ENCODE data around the gene FAM43A. TPM values are rescaled to one million over a fixed set of nuclear protein-coding genes. Genes with fewer than 3 reads are reported as not detected.

FAM43A gene
- total and polyA plus RNA-seq, 9 of the 15 experiments (the other 6 are each of a cell fraction or from before 2014, with no cell fraction given): 0.03 to 1.2 (median 0.21) TPM

GRCh38 chr3:194705227-194705626 lies 19.5 kb downstream of the FAM43A start:
- H3K9me3 ChIP-seq (replicated peaks; ENCODE audit: control insufficient read depth, insufficient read depth, low read depth, low read length): peaks cover 5% of the 10 kb centered on the region
- intact Hi-C loops (cut with micrococcal nuclease) (no loop called here), in situ Hi-C loops (cut with MboI) (no loop called here)
- ATAC-seq (no peak; the same call in 2 of the 3 replicates), FAIRE-seq (no peak), DNase-seq (ENCODE audit: extremely low read depth in 1 of 4, low spot score in 3 of 4) (no peak)
- H3K27ac ChIP-seq (ENCODE audit: extremely low read depth, low read depth, low read length): no peak overlapping the region
- no peaks in the 10 kb centered on the region for H4K20me1 ChIP-seq (replicated peaks; ENCODE audit: control insufficient read depth, insufficient read depth, low read length)
- H2AFZ ChIP-seq (ENCODE audit: low read depth, low read length): no peak overlapping the region
- no peak overlapping the region for H3K4me3 ChIP-seq
- peaks cover 22 to 50% of the 10 kb centered on the region in 2 experiments; a peak in 4 of 5 replicates for H3K27me3 ChIP-seq (ENCODE audit: control insufficient read depth in 2 of 2, insufficient read depth in 2 of 2, low read length in 2 of 2)
- TF ChIP-seq WHSC1 (IDR thresholded peaks at IDR 0.05; ENCODE audit: low read length): no peak
- TF ChIP-seq NR2C2 (CRISPR knock-in tag; IDR thresholded peaks at IDR 0.05): no peak
- peak; percentile 17; the same call in 1 of the 2 replicates for TF ChIP-seq NR2C2 (tag; IDR thresholded peaks at IDR 0.05)
- TF ChIP-seq HNRNPLL (IDR thresholded peaks at IDR 0.05; ENCODE audit: low read depth, low read length, poor library complexity, severe bottlenecking): peak; percentile 17
- CTCF ChIA-PET (ENCODE audit: low intra/inter-chr PET ratio): no interaction called here
- H3K79me2 ChIP-seq (ENCODE audit: control insufficient read depth, insufficient read depth, low read length): no peaks in the 10 kb centered on the region
- BruUV-seq (replicated peaks): no TSS peak
- no peak overlapping the region for H3K9ac ChIP-seq (ENCODE audit: insufficient read depth in 1 of 2, low read depth in 2 of 2, low read length in 2 of 2)
- H3K9me1 ChIP-seq (ENCODE audit: control insufficient read depth, insufficient read depth, low read length): no peaks in the 10 kb centered on the region
- H3K4me1 ChIP-seq (replicated peaks in 1 of 2; ENCODE audit: control insufficient read depth in 2 of 2, insufficient read depth in 2 of 2, low read length in 2 of 2): no peaks in the 10 kb centered on the region; a peak in 1 of 5 replicates
- POLR2A ChIA-PET: interaction anchor here (1.1 kb wide), 1 partner anchor 33 kb away, joined by 3 read pairs; no protein-coding TSS in a partner anchor
- 2% methylated on average over 8 of the region's 8 CpGs for WGBS (ENCODE audit: insufficient coverage, low coverage, missing lambda C conversion rate)
- no peaks in the 10 kb centered on the region for H3K36me3 ChIP-seq (ENCODE audit: control insufficient read depth, insufficient read depth, low read length)
- H3K4me2 ChIP-seq (ENCODE audit: insufficient read depth, low read length): no peak overlapping the region

DNA sequence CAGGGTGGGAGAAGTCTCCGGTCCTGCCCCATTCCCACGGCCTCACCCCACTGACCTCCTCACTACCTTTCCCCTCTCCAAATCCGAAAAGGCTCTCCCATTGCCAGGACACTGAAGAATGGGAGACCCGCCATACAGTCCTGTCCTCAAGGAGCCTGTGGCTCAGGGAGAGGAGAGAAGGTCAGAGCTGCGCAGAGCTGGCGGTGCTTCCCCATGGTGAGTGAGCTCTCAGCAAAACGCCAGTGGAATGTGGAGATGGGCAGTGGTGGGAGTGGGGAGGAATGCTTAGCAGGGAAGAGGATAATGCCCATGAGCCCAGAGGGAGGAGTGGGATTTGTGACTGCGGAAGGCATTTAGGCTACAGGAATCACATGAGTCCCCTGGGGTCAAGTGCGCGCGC lies 20.1 kb downstream of the FAM43A start:
- CTCF ChIA-PET (ENCODE audit: low intra/inter-chr PET ratio): no interaction called here
- H3K36me3 ChIP-seq (ENCODE audit: control insufficient read depth, insufficient read depth, low read length): no peaks in the 10 kb centered on the region
- POLR2A ChIA-PET: interaction anchor here (1.1 kb wide), 1 partner anchor 32 kb away, joined by 3 read pairs; no protein-coding TSS in a partner anchor
- intact Hi-C loops (cut with micrococcal nuclease): no loop called here
- H3K9me3 ChIP-seq (replicated peaks; ENCODE audit: control insufficient read depth, insufficient read depth, low read depth, low read length): peaks cover 5% of the 10 kb centered on the region
- ATAC-seq: no peak; the same call in 2 of the 3 replicates
- H3K27me3 ChIP-seq (ENCODE audit: control insufficient read depth in 2 of 2, insufficient read depth in 2 of 2, low read length in 2 of 2): peaks cover 22 to 52% of the 10 kb centered on the region in 2 experiments; a peak in 4 of 5 replicates
- no peak overlapping the region for H3K9ac ChIP-seq (ENCODE audit: insufficient read depth in 1 of 2, low read depth in 2 of 2, low read length in 2 of 2)
- H2AFZ ChIP-seq (ENCODE audit: low read depth, low read length): no peak overlapping the region
- no peaks in the 10 kb centered on the region for H4K20me1 ChIP-seq (replicated peaks; ENCODE audit: control insufficient read depth, insufficient read depth, low read length)
- FAIRE-seq: no peak
- 41% methylated on average over 9 of the region's 11 CpGs for WGBS (ENCODE audit: insufficient coverage, low coverage, missing lambda C conversion rate)
- BruUV-seq (replicated peaks): no TSS peak
- no peaks in the 10 kb centered on the region; a peak in 1 of 5 replicates for H3K4me1 ChIP-seq (replicated peaks in 1 of 2; ENCODE audit: control insufficient read depth in 2 of 2, insufficient read depth in 2 of 2, low read length in 2 of 2)
- no peak overlapping the region for H3K4me2 ChIP-seq (ENCODE audit: insufficient read depth, low read length)
- H3K4me3 ChIP-seq: no peak overlapping the region
- H3K79me2 ChIP-seq (ENCODE audit: control insufficient read depth, insufficient read depth, low read length): no peaks in the 10 kb centered on the region
- in situ Hi-C loops (cut with MboI): no loop called here
- DNase-seq (ENCODE audit: extremely low read depth in 1 of 4, low spot score in 3 of 4): no peak
- no peak overlapping the region for H3K27ac ChIP-seq (ENCODE audit: extremely low read depth, low read depth, low read length)
- H3K9me1 ChIP-seq (ENCODE audit: control insufficient read depth, insufficient read depth, low read length): no peaks in the 10 kb centered on the region
- TF ChIP-seq, protein P1, sequence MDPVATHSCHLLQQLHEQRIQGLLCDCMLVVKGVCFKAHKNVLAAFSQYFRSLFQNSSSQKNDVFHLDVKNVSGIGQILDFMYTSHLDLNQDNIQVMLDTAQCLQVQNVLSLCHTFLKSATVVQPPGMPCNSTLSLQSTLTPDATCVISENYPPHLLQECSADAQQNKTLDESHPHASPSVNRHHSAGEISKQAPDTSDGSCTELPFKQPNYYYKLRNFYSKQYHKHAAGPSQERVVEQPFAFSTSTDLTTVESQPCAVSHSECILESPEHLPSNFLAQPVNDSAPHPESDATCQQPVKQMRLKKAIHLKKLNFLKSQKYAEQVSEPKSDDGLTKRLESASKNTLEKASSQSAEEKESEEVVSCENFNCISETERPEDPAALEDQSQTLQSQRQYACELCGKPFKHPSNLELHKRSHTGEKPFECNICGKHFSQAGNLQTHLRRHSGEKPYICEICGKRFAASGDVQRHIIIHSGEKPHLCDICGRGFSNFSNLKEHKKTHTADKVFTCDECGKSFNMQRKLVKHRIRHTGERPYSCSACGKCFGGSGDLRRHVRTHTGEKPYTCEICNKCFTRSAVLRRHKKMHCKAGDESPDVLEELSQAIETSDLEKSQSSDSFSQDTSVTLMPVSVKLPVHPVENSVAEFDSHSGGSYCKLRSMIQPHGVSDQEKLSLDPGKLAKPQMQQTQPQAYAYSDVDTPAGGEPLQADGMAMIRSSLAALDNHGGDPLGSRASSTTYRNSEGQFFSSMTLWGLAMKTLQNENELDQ (CRISPR knock-in tag; IDR thresholded peaks at IDR 0.05; ENCODE audit: borderline replicate concordance): no peak
- TF ChIP-seq, protein P2, sequence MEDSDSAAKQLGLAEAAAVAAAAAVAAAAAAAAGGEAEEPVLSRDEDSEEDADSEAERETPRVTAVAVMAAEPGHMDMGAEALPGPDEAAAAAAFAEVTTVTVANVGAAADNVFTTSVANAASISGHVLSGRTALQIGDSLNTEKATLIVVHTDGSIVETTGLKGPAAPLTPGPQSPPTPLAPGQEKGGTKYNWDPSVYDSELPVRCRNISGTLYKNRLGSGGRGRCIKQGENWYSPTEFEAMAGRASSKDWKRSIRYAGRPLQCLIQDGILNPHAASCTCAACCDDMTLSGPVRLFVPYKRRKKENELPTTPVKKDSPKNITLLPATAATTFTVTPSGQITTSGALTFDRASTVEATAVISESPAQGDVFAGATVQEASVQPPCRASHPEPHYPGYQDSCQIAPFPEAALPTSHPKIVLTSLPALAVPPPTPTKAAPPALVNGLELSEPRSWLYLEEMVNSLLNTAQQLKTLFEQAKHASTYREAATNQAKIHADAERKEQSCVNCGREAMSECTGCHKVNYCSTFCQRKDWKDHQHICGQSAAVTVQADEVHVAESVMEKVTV (CRISPR knock-in tag; IDR thresholded peaks at IDR 0.05): no peak
- TF ChIP-seq SMAD1 (IDR thresholded peaks at IDR 0.05; ENCODE audit: low read depth, low read length, partially characterized antibody): no peak
- TF ChIP-seq ZNF584 (CRISPR knock-in tag; IDR thresholded peaks at IDR 0.05; ENCODE audit: low read depth): no peak
- no peak for TF ChIP-seq CHCHD3 (CRISPR knock-in tag; IDR thresholded peaks at IDR 0.05)
- no peak for TF ChIP-seq MCM2 (IDR thresholded peaks at IDR 0.05; ENCODE audit: low read depth)
- TF ChIP-seq SIX5 (IDR thresholded peaks at IDR 0.05; ENCODE audit: borderline replicate concordance in 1 of 2, insufficient read depth in 1 of 2, low read depth in 1 of 2, low read length in 2 of 2): no peak
- TF ChIP-seq SNIP1 (IDR thresholded peaks at IDR 0.05; ENCODE audit: low read depth): no peak

Measured in K562 (cell line).